Measurements from ENCODE around the gene PRAF2.

- TF ChIP-seq, protein P1, sequence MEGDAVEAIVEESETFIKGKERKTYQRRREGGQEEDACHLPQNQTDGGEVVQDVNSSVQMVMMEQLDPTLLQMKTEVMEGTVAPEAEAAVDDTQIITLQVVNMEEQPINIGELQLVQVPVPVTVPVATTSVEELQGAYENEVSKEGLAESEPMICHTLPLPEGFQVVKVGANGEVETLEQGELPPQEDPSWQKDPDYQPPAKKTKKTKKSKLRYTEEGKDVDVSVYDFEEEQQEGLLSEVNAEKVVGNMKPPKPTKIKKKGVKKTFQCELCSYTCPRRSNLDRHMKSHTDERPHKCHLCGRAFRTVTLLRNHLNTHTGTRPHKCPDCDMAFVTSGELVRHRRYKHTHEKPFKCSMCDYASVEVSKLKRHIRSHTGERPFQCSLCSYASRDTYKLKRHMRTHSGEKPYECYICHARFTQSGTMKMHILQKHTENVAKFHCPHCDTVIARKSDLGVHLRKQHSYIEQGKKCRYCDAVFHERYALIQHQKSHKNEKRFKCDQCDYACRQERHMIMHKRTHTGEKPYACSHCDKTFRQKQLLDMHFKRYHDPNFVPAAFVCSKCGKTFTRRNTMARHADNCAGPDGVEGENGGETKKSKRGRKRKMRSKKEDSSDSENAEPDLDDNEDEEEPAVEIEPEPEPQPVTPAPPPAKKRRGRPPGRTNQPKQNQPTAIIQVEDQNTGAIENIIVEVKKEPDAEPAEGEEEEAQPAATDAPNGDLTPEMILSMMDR (IDR thresholded peaks at IDR 0.05), result no peak
- TF ChIP-seq RAD21 (conservative IDR thresholded peaks at IDR 0.05 in 1 of 2, IDR thresholded peaks at IDR 0.05 in 1 of 2), result no peak
- no peak for TF ChIP-seq POLR2A (IDR thresholded peaks at IDR 0.05; ENCODE audit: low read length)
- TF ChIP-seq KDM1A (IDR thresholded peaks at IDR 0.05; ENCODE audit: low read depth), result no peak
- TF ChIP-seq ZNF302 (CRISPR knock-in tag; IDR thresholded peaks at IDR 0.05), result no peak
- no peak for TF ChIP-seq HDAC2 (IDR thresholded peaks at IDR 0.05)
- no peak for TF ChIP-seq NPAS2 (CRISPR knock-in tag; IDR thresholded peaks at IDR 0.05; ENCODE audit: borderline replicate concordance)
- TF ChIP-seq ESRRA (IDR thresholded peaks at IDR 0.05; ENCODE audit: borderline replicate concordance, low read length), result no peak
- TF ChIP-seq RCOR1 (IDR thresholded peaks at IDR 0.05; ENCODE audit: low read depth, low read length), result no peak
- no peak for TF ChIP-seq REST (IDR thresholded peaks at IDR 0.05)
- TF ChIP-seq SMC3 (IDR thresholded peaks at IDR 0.05), result no peak
These were observed 9.5 kb downstream of the PRAF2 start for GRCh38 chrX:49064303-49064702.

Measured in A549 (cell line).